Smooth muscle cell (in vitro differentiated cells): Measurements from ENCODE around the gene TTC39C. TPM values are rescaled to one million over a fixed set of nuclear protein-coding genes. Genes with fewer than 3 reads are reported as not detected.
A peak's percentile ranks its signal among the peaks of the same experiment; 100 is the strongest.

Experiments
- DNase-seq: peaks from one replicate; lab custom pipeline; 2025; ENCODE audit not compliant: unreplicated experiment; lab: John Stamatoyannopoulos, UW
- H2AFZ ChIP-seq: fragments of 200-600 bp; sonication (generic); 2 replicates; pipeline ENCODE4 v1.6.0; 2016; ENCODE audit warnings: antibody characterized with exemption, low read depth, mild to moderate bottlenecking
- H3F3A ChIP-seq: fragments of 200-600 bp; sonication (generic); 2 replicates; pipeline ENCODE4 v1.6.0; 2017; ENCODE audit warnings: antibody characterized with exemption, low read depth
- H3K27ac ChIP-seq: fragments of 200-600 bp; sonication (generic); 2 replicates; pipeline ENCODE4 v1.5.1; 2016; ENCODE audit warnings: low read depth, mild to moderate bottlenecking
- H3K27me3 ChIP-seq: fragments of 200-600 bp; sonication (generic); 2 replicates; pipeline ENCODE4 v1.6.1; 2016; ENCODE audit warnings: low read depth, mild to moderate bottlenecking
- H3K36me3 ChIP-seq: fragments of 200-600 bp; sonication (generic); 2 replicates; pipeline ENCODE4 v1.5.1; 2016; ENCODE audit warnings: low read depth
- H3K4me1 ChIP-seq: fragments of 200-600 bp; sonication (generic); 2 replicates; pipeline ENCODE4 v1.5.1; 2016; ENCODE audit warnings: low read depth
- H3K4me2 ChIP-seq: fragments of 200-600 bp; sonication (generic); 2 replicates; pipeline ENCODE4 v1.6.0; 2016; ENCODE audit warnings: mild to moderate bottlenecking
- H3K4me3 ChIP-seq: fragments of 200-600 bp; sonication (generic); 2 replicates; pipeline ENCODE4 v1.5.1; 2016; ENCODE audit warnings: mild to moderate bottlenecking
- H3K79me2 ChIP-seq: fragments of 200-600 bp; sonication (generic); 2 replicates; pipeline ENCODE4 v1.6.0; 2016; ENCODE audit warnings: low read depth, mild to moderate bottlenecking
- H3K9ac ChIP-seq: fragments of 200-600 bp; sonication (generic); 2 replicates; pipeline ENCODE4 v1.6.0; 2016; ENCODE audit warnings: low read depth
- H3K9me3 ChIP-seq: fragments of 200-600 bp; sonication (generic); replicated peaks from 2 replicates; pipeline ENCODE4 v1.5.1; 2016; ENCODE audit warnings: low read depth
- H4K20me1 ChIP-seq: fragments of 200-600 bp; sonication (generic); 2 replicates; pipeline ENCODE4 v1.6.0; 2016; ENCODE audit warnings: low read depth
- CTCF ChIP-seq: fragments of 200-600 bp; sonication (generic); IDR thresholded peaks from 2 replicates; pipeline ENCODE4 v1.5.1; 2017; ENCODE audit warnings: borderline replicate concordance, mild to moderate bottlenecking, antibody characterized with exemption; ENCODE audit not compliant: insufficient read depth, poor library complexity, severe bottlenecking
- WGBS: methylation state at CpG from one replicate; pipeline ENCODE4 v1.1.7; 2016; ENCODE audit warnings: low lambda C conversion rate; 5-methylcytosine and 5-hydroxymethylcytosine counted together
- polyA plus RNA-seq: library from polyadenylated mRNA; unstranded; fragments of >200 nt; fragmentation: Nextera tagmentation; extraction: Ambion mirVana; gene quantifications from 2 replicates; pipeline ENCODE4 v1.2.1, GENCODE V29; 2016
- total RNA-seq: library from RNA; depleted of rRNA; stranded (reverse); fragments of >200 nt; gene quantifications from 2 replicates; pipeline ENCODE4 v1.2.3, GENCODE V29; 2014

TTC39C gene
- total and polyA plus RNA-seq, 2 experiments from 2014 or later, result 3.1 to 10.4 TPM

GRCh38 chr18:24018299-24018886 is 3.8 kb downstream of the TTC39C start:
- Histone ChIP-seq H3K79me2 (peaks cover 4% of the 10 kb centered on the region), H3K27me3 (no peaks in the 10 kb centered on the region), H3K27ac (no peak overlapping the region), H3K9ac (no peak overlapping the region), H3K36me3 (no peaks in the 10 kb centered on the region), H3F3A (peaks cover 23% of the 10 kb centered on the region), H2AFZ (no peak overlapping the region), H3K4me1 (peaks cover 11% of the 10 kb centered on the region), H3K9me3 (no peaks in the 10 kb centered on the region), H4K20me1 (peaks cover 35% of the 10 kb centered on the region), H3K4me2 (no peak overlapping the region), H3K4me3 (no peak overlapping the region)
- no peak for TF ChIP-seq CTCF
- WGBS, result 85% methylated on average over 11 of the region's 11 CpGs
- no peak for DNase-seq

GRCh38 chr18:24019641-24020331 is 5.2 kb downstream of the TTC39C start:
- Histone ChIP-seq H2AFZ (no peak overlapping the region), H4K20me1 (peaks cover 37% of the 10 kb centered on the region), H3K36me3 (no peaks in the 10 kb centered on the region), H3K9ac (no peak overlapping the region), H3F3A (peaks cover 19% of the 10 kb centered on the region), H3K27ac (peak overlapping the region; percentile 9), H3K27me3 (no peaks in the 10 kb centered on the region), H3K4me3 (no peak overlapping the region), H3K4me2 (peak overlapping the region; percentile 41), H3K79me2 (peaks cover 4% of the 10 kb centered on the region), H3K4me1 (peaks cover 11% of the 10 kb centered on the region), H3K9me3 (no peaks in the 10 kb centered on the region)
- 26% methylated on average over 5 of the region's 5 CpGs for WGBS
- DNase-seq, result no peak
- no peak for TF ChIP-seq CTCF

GRCh38 chr18:24021505-24021904 is 7.0 kb downstream of the TTC39C start:
- H4K20me1 ChIP-seq, result peaks cover 40% of the 10 kb centered on the region
- H3K4me1 ChIP-seq, result peaks cover under 1% of the 10 kb centered on the region
- no peak overlapping the region for H3K9ac ChIP-seq
- no peaks in the 10 kb centered on the region for H3K27me3 ChIP-seq
- H3K4me2 ChIP-seq, result no peak overlapping the region
- no peaks in the 10 kb centered on the region for H3K36me3 ChIP-seq
- 90% methylated on average over 3 of the region's 3 CpGs for WGBS
- no peak for TF ChIP-seq CTCF
- no peak overlapping the region for H2AFZ ChIP-seq
- H3K9me3 ChIP-seq, result no peaks in the 10 kb centered on the region
- H3K27ac ChIP-seq, result no peak overlapping the region
- H3K4me3 ChIP-seq, result no peak overlapping the region
- peaks cover 4% of the 10 kb centered on the region for H3K79me2 ChIP-seq
- H3F3A ChIP-seq, result peaks cover 19% of the 10 kb centered on the region
- no peak for DNase-seq
